Measurements from ENCODE around the gene ZER1.

GRCh38 chr9:128771745-128772519, at the start of gene ZER1:
- no peak for TF ChIP-seq CTCF (conservative IDR thresholded peaks at IDR 0.05; ENCODE audit: low read length)
- no peak for TF ChIP-seq EZH2phosphoT487 (IDR thresholded peaks at IDR 0.05; ENCODE audit: borderline replicate concordance, low read depth, low read length)

All from OCI-LY7 (cell line).